Measurements from ENCODE around the gene NLRC5. TPM values are rescaled to one million over a fixed set of nuclear protein-coding genes. Genes with fewer than 3 reads are reported as not detected.

The NLRC5 gene
- total RNA-seq, 3 donors from 2014 or later (not counting 1 experiment from before 2014, with no cell fraction given): 320 to 563 (median 535) TPM

GRCh38 chr16:57007530-57007929 lies 18.2 kb downstream of the NLRC5 start:
- intact Hi-C loops (cut with micrococcal nuclease): no loop called here

GRCh38 chr16:57008440-57008839 lies 19.1 kb downstream of the NLRC5 start:
- no CpG with 5 or more reads among the region's 1 CpG for WGBS (ENCODE audit: insufficient coverage)
- TF ChIP-seq CTCF (IDR thresholded peaks at IDR 0.05): no peak
- no peak for ATAC-seq
- H3K4me1 Mint-ChIP-seq: peaks cover 44 to 53% of the 10 kb centered on the region in 2 donors
- Histone ChIP-seq H3K9me3 (ENCODE audit: control insufficient read depth, insufficient read depth, low read length) (no peaks in the 10 kb centered on the region), H3K4me3 (ENCODE audit: low read length) (no peak overlapping the region), H3K27ac (ENCODE audit: low read length) (no peak overlapping the region), H3K4me1 (ENCODE audit: control insufficient read depth, insufficient read depth, low read length) (peaks cover 66% of the 10 kb centered on the region), H3K27me3 (ENCODE audit: control insufficient read depth, insufficient read depth, low read length) (no peaks in the 10 kb centered on the region), H3K36me3 (ENCODE audit: control insufficient read depth, insufficient read depth, low read length) (peaks cover 31% of the 10 kb centered on the region)
- H3K27ac Mint-ChIP-seq: peak overlapping the region; percentile 83 to 100
- no peak overlapping the region for H3K4me3 Mint-ChIP-seq
- H3K27me3 Mint-ChIP-seq (ENCODE audit: low read depth in 2 of 2): no peaks in the 10 kb centered on the region
- H3K36me3 Mint-ChIP-seq: no peaks in the 10 kb centered on the region
- no peak for DNase-seq
- intact Hi-C loops (cut with micrococcal nuclease): no loop called here
- H3K9me3 Mint-ChIP-seq: no peaks in the 10 kb centered on the region

More at GRCh38 chr16:57007530-57007929, 18.2 kb downstream of the NLRC5 start:
- H3K27me3 ChIP-seq (ENCODE audit: control insufficient read depth, insufficient read depth, low read length): no peaks in the 10 kb centered on the region
- DNase-seq (no peak), ATAC-seq (no peak)
- Mint-ChIP-seq H3K27ac (peak overlapping the region in 1 of 2 donors; percentile 74), H3K9me3 (no peaks in the 10 kb centered on the region), H3K4me1 (peaks cover 43 to 51% of the 10 kb centered on the region in 2 donors), H3K4me3 (no peak overlapping the region), H3K36me3 (no peaks in the 10 kb centered on the region), H3K27me3 (ENCODE audit: low read depth in 2 of 2) (no peaks in the 10 kb centered on the region)
- peaks cover 72% of the 10 kb centered on the region for H3K4me1 ChIP-seq (ENCODE audit: control insufficient read depth, insufficient read depth, low read length)
- no peak for TF ChIP-seq CTCF (IDR thresholded peaks at IDR 0.05)
- no peak overlapping the region for H3K4me3 ChIP-seq (ENCODE audit: low read length)
- no peaks in the 10 kb centered on the region for H3K9me3 ChIP-seq (ENCODE audit: control insufficient read depth, insufficient read depth, low read length)
- peaks cover 31% of the 10 kb centered on the region for H3K36me3 ChIP-seq (ENCODE audit: control insufficient read depth, insufficient read depth, low read length)
- H3K27ac ChIP-seq (ENCODE audit: low read length): no peak overlapping the region
- 50% methylated on average over 2 of the region's 3 CpGs for WGBS (ENCODE audit: insufficient coverage)

- H3K27me3 Mint-ChIP-seq (ENCODE audit: low read depth in 2 of 2): no peaks in the 10 kb centered on the region
- DNase-seq (peak in 1 of 2 donors; percentile 64), ATAC-seq (no peak)
- peaks cover 59% of the 10 kb centered on the region for H3K4me1 ChIP-seq (ENCODE audit: control insufficient read depth, insufficient read depth, low read length)
- no peak for TF ChIP-seq CTCF (IDR thresholded peaks at IDR 0.05)
- peaks cover 23% of the 10 kb centered on the region for H3K36me3 ChIP-seq (ENCODE audit: control insufficient read depth, insufficient read depth, low read length)
- no peaks in the 10 kb centered on the region for H3K27me3 ChIP-seq (ENCODE audit: control insufficient read depth, insufficient read depth, low read length)
- intact Hi-C loops (cut with micrococcal nuclease): no loop called here
- peak overlapping the region; percentile 83 to 100 for H3K27ac Mint-ChIP-seq
- H3K4me3 Mint-ChIP-seq: peak overlapping the region; percentile 4
- WGBS (ENCODE audit: insufficient coverage): 68% methylated on average over 2 of the region's 2 CpGs
- no peak overlapping the region for H3K27ac ChIP-seq (ENCODE audit: low read length)
- H3K36me3 Mint-ChIP-seq: no peaks in the 10 kb centered on the region
- H3K9me3 ChIP-seq (ENCODE audit: control insufficient read depth, insufficient read depth, low read length): no peaks in the 10 kb centered on the region
- H3K4me3 ChIP-seq (ENCODE audit: low read length): no peak overlapping the region
- peaks cover 44 to 53% of the 10 kb centered on the region in 2 donors for H3K4me1 Mint-ChIP-seq
- H3K9me3 Mint-ChIP-seq: no peaks in the 10 kb centered on the region
Observed at GRCh38 chr16:57009643-57010170, 20.4 kb downstream of the NLRC5 start.

GRCh38 chr16:57012353-57012752 lies 23.0 kb downstream of the NLRC5 start:
- Mint-ChIP-seq H3K27ac (peak overlapping the region; percentile 64 to 100), H3K27me3 (ENCODE audit: low read depth in 2 of 2) (no peaks in the 10 kb centered on the region), H3K9me3 (no peaks in the 10 kb centered on the region), H3K36me3 (peaks cover 5% of the 10 kb centered on the region), H3K4me1 (peaks cover 54 to 57% of the 10 kb centered on the region in 2 donors), H3K4me3 (peak overlapping the region; percentile 13)
- H3K4me1 ChIP-seq (ENCODE audit: control insufficient read depth, insufficient read depth, low read length): peaks cover 59% of the 10 kb centered on the region
- DNase-seq (no peak), ATAC-seq (no peak)
- no peaks in the 10 kb centered on the region for H3K27me3 ChIP-seq (ENCODE audit: control insufficient read depth, insufficient read depth, low read length)
- no peak overlapping the region for H3K4me3 ChIP-seq (ENCODE audit: low read length)
- no peaks in the 10 kb centered on the region for H3K9me3 ChIP-seq (ENCODE audit: control insufficient read depth, insufficient read depth, low read length)
- no peak for TF ChIP-seq CTCF (IDR thresholded peaks at IDR 0.05)
- H3K27ac ChIP-seq (ENCODE audit: low read length): no peak overlapping the region
- intact Hi-C loops (cut with micrococcal nuclease): no loop called here
- peaks cover 21% of the 10 kb centered on the region for H3K36me3 ChIP-seq (ENCODE audit: control insufficient read depth, insufficient read depth, low read length)
- WGBS (ENCODE audit: insufficient coverage): 95% methylated on average over 12 of the region's 13 CpGs

Data from natural killer cell (primary cell).